Ectodermal cell (in vitro differentiated cells): ENCODE results near the gene ACTN1.
A peak's percentile ranks its signal among the peaks of the same experiment; 100 is the strongest.

Source experiments
- H3K27ac ChIP-seq: 2 replicates; pipeline ENCODE4 v1.7.0; 2013; ENCODE audit warnings: mild to moderate bottlenecking, low read depth, low read length; ENCODE audit not compliant: insufficient read depth, poor library complexity, severe bottlenecking
- H3K27me3 ChIP-seq: 2 replicates; pipeline ENCODE4 v1.7.0; 2013; ENCODE audit warnings: mild to moderate bottlenecking, low read length; ENCODE audit not compliant: insufficient read depth, control insufficient read depth, poor library complexity, severe bottlenecking
- H3K36me3 ChIP-seq: one replicate; pipeline ENCODE4 v1.7.0; 2013; ENCODE audit warnings: low read length; ENCODE audit not compliant: control insufficient read depth, insufficient read depth
- H3K4me1 ChIP-seq: one replicate; pipeline ENCODE4 v1.7.0; 2013; ENCODE audit warnings: low read length; ENCODE audit not compliant: control insufficient read depth, insufficient read depth
- H3K4me3 ChIP-seq: 2 replicates; pipeline ENCODE4 v1.7.0; 2013; ENCODE audit warnings: low read depth, low read length, control low read depth; ENCODE audit not compliant: insufficient read depth
- H3K9me3 ChIP-seq: 2 replicates; pipeline ENCODE4 v1.7.0; 2013; ENCODE audit warnings: mild to moderate bottlenecking, low read length, moderate library complexity; ENCODE audit not compliant: control insufficient read depth
- WGBS, 2 experiments: methylation state at CpG; one replicate each; pipeline ENCODE4 v1.1.7; 2013; ENCODE audit warnings: missing lambda C conversion rate in 2 of 2; 5-methylcytosine and 5-hydroxymethylcytosine counted together

ACTN1 gene

GRCh38 chr14:68928770-68929550 lies 50.1 kb downstream of the ACTN1 start:
- H3K4me3 ChIP-seq = no peak overlapping the region
- no peaks in the 10 kb centered on the region for H3K36me3 ChIP-seq
- H3K4me1 ChIP-seq = peaks cover 17% of the 10 kb centered on the region
- WGBS, 2 experiments = 92 to 93% methylated on average over 20 to 22 of the region's 22 CpGs
- no peak overlapping the region for H3K27ac ChIP-seq
- H3K27me3 ChIP-seq = no peaks in the 10 kb centered on the region
- no peaks in the 10 kb centered on the region for H3K9me3 ChIP-seq

GRCh38 chr14:68927956-68928675 lies 51.0 kb downstream of the ACTN1 start:
- H3K4me1 ChIP-seq = peaks cover 21% of the 10 kb centered on the region
- 81 to 85% methylated on average over 9 of the region's 9 CpGs for WGBS, 2 experiments
- H3K36me3 ChIP-seq = no peaks in the 10 kb centered on the region
- H3K9me3 ChIP-seq = no peaks in the 10 kb centered on the region
- H3K27me3 ChIP-seq = no peaks in the 10 kb centered on the region
- no peak overlapping the region for H3K4me3 ChIP-seq
- H3K27ac ChIP-seq = no peak overlapping the region

- Histone ChIP-seq H3K27ac (no peak overlapping the region), H3K4me1 (peaks cover 30% of the 10 kb centered on the region), H3K4me3 (no peak overlapping the region), H3K27me3 (no peaks in the 10 kb centered on the region), H3K9me3 (no peaks in the 10 kb centered on the region), H3K36me3 (no peaks in the 10 kb centered on the region)
- 92 to 95% methylated on average over 3 of the region's 3 CpGs for WGBS, 2 experiments
Measured at GRCh38 chr14:68927089-68927488, 52.0 kb downstream of the ACTN1 start.

- no peak overlapping the region for H3K27ac ChIP-seq
- H3K4me1 ChIP-seq = peaks cover 35% of the 10 kb centered on the region
- 92 to 94% methylated on average over 1 of the region's 1 CpG for WGBS, 2 experiments
- H3K36me3 ChIP-seq = peaks cover under 1% of the 10 kb centered on the region
- no peaks in the 10 kb centered on the region for H3K9me3 ChIP-seq
- H3K4me3 ChIP-seq = no peak overlapping the region
- H3K27me3 ChIP-seq = no peaks in the 10 kb centered on the region
Measured at GRCh38 chr14:68926236-68926635, 52.9 kb downstream of the ACTN1 start.

GRCh38 chr14:68925373-68925772 lies 53.7 kb downstream of the ACTN1 start:
- H3K4me1 ChIP-seq = peaks cover 35% of the 10 kb centered on the region
- H3K27ac ChIP-seq = no peak overlapping the region
- H3K9me3 ChIP-seq = no peaks in the 10 kb centered on the region
- H3K27me3 ChIP-seq = no peaks in the 10 kb centered on the region
- WGBS, 2 experiments = 95 to 98% methylated on average over 10 of the region's 10 CpGs
- H3K4me3 ChIP-seq = no peak overlapping the region
- peaks cover 9% of the 10 kb centered on the region for H3K36me3 ChIP-seq

- 83 to 86% methylated on average over 12 of the region's 12 CpGs for WGBS, 2 experiments
- Histone ChIP-seq H3K27ac (peak overlapping the region; percentile 30), H3K36me3 (peaks cover 16% of the 10 kb centered on the region)
Measured at GRCh38 chr14:68924186-68925158, 54.6 kb downstream of the ACTN1 start.

GRCh38 chr14:68922886-68923285 lies 56.2 kb downstream of the ACTN1 start:
- Histone ChIP-seq H3K27me3 (no peaks in the 10 kb centered on the region), H3K36me3 (peaks cover 23% of the 10 kb centered on the region), H3K4me1 (peaks cover 30% of the 10 kb centered on the region), H3K27ac (no peak overlapping the region), H3K9me3 (no peaks in the 10 kb centered on the region), H3K4me3 (no peak overlapping the region)
- 93% methylated on average over 7 of the region's 7 CpGs for WGBS, 2 experiments

More at GRCh38 chr14:68924186-68925158, 54.6 kb downstream of the ACTN1 start:
- Histone ChIP-seq H3K4me1 (peaks cover 35% of the 10 kb centered on the region), H3K4me3 (no peak overlapping the region), H3K9me3 (no peaks in the 10 kb centered on the region), H3K27me3 (no peaks in the 10 kb centered on the region)

- WGBS, 2 experiments = 82 to 84% methylated on average over 6 of the region's 6 CpGs
- H3K27me3 ChIP-seq = no peaks in the 10 kb centered on the region
- H3K27ac ChIP-seq = no peak overlapping the region
- H3K36me3 ChIP-seq = peaks cover 24% of the 10 kb centered on the region
- H3K4me3 ChIP-seq = no peak overlapping the region
- peaks cover 30% of the 10 kb centered on the region for H3K4me1 ChIP-seq
- no peaks in the 10 kb centered on the region for H3K9me3 ChIP-seq
Measured at GRCh38 chr14:68922201-68922621, 56.9 kb downstream of the ACTN1 start.

- Histone ChIP-seq H3K36me3 (peaks cover 29% of the 10 kb centered on the region), H3K9me3 (no peaks in the 10 kb centered on the region), H3K4me1 (peaks cover 30% of the 10 kb centered on the region), H3K4me3 (no peak overlapping the region), H3K27me3 (no peaks in the 10 kb centered on the region), H3K27ac (no peak overlapping the region)
Measured at GRCh38 chr14:68921666-68922065, 57.4 kb downstream of the ACTN1 start.
